Uterus (tissue), 2 donors: ENCODE measurements around the gene SEC31B.

Experiments
- POLR2A ChIP-seq, 2 donors: fragments of 450-650 bp; IDR thresholded peaks; one replicate each; pipeline ENCODE4 v1.6.1; 2016; ENCODE audit warnings: antibody characterized with exemption in 2 of 2, mild to moderate bottlenecking in 1 of 2, moderate library complexity in 1 of 2
- TF ChIP-seq, protein P1 (sequence below), 4 experiments: fragments of 200-600 bp in 2 of 4; fragments of 450-650 bp in 2 of 4; sonication (generic) in 2 of 4; IDR thresholded peaks; one replicate each; pipeline ENCODE4 v1.5.1; 2016 to 2019; ENCODE audit warnings: antibody characterized with exemption in 4 of 4, mild to moderate bottlenecking in 2 of 4, moderate library complexity in 1 of 4

- TF ChIP-seq, protein P1, sequence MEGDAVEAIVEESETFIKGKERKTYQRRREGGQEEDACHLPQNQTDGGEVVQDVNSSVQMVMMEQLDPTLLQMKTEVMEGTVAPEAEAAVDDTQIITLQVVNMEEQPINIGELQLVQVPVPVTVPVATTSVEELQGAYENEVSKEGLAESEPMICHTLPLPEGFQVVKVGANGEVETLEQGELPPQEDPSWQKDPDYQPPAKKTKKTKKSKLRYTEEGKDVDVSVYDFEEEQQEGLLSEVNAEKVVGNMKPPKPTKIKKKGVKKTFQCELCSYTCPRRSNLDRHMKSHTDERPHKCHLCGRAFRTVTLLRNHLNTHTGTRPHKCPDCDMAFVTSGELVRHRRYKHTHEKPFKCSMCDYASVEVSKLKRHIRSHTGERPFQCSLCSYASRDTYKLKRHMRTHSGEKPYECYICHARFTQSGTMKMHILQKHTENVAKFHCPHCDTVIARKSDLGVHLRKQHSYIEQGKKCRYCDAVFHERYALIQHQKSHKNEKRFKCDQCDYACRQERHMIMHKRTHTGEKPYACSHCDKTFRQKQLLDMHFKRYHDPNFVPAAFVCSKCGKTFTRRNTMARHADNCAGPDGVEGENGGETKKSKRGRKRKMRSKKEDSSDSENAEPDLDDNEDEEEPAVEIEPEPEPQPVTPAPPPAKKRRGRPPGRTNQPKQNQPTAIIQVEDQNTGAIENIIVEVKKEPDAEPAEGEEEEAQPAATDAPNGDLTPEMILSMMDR (IDR thresholded peaks at IDR 0.05): no peak
- no peak for TF ChIP-seq POLR2A (IDR thresholded peaks at IDR 0.05)
Observed at GRCh38 chr10:100462709-100463108, 57.0 kb downstream of the SEC31B start, which contains the start of gene WNT8B.
